GM18951 (cell line): ENCODE results near the gene DNAJB2.
"Not testable (repeated sequence)": the region's sequence is repeated elsewhere in the genome, so short reads cannot be mapped to it uniquely, and the experiment has no call there.

Experiments used
- POLR2A ChIP-seq: IDR thresholded peaks from 4 replicates; pipeline ENCODE4 v1.6.1; 2011; ENCODE audit warnings: mild to moderate bottlenecking; ENCODE audit not compliant: insufficient read length, insufficient read depth; ENCODE audit errors: extremely low read depth
- in situ Hi-C: fragments of 300-500 bp; cut with MboI; formaldehyde crosslinking; loops from one replicate; pipeline ENCODE4 v1.12.0; 2022; ENCODE audit warnings: low sequenced_read_pairs, mixed read lengths, inconsistent platforms; ENCODE audit not compliant: unreplicated experiment

Gene DNAJB2

GRCh38 chr2:219285373-219285735 lies 6.2 kb downstream of the DNAJB2 start:
- in situ Hi-C loops = no loop called here
- no peak for TF ChIP-seq POLR2A

DNA sequence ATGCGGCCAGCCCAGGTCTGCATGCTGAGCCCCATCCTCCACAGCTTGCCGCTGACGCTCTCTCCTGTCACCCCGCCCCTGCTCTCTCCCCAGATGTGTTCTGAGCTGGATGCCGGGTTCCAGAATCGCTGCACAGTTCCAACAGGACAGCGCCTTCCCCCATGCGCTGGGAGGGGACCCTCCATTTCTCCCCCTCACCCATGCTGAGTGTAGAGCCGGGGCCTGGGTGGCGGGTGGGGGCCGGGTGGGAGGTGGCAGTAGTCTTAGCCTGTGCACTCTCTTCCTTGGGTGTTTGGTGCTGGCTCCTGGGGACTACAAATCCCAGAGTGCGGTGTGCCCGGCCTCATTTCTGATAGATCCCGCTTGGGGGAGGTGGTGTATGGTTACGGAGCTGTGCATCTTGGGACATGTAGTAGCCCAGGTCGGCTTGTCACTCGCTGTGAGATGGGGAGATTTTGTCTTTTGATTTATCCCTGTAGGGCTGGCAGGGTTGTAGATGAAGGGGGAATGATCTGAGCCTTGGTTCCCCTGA lies 6.8 kb downstream of the DNAJB2 start:
- TF ChIP-seq POLR2A = no peak
- in situ Hi-C loops = no loop called here

GRCh38 chr2:219286436-219287115 lies 7.4 kb downstream of the DNAJB2 start:
- in situ Hi-C loops = no loop called here
- no peak for TF ChIP-seq POLR2A

DNA sequence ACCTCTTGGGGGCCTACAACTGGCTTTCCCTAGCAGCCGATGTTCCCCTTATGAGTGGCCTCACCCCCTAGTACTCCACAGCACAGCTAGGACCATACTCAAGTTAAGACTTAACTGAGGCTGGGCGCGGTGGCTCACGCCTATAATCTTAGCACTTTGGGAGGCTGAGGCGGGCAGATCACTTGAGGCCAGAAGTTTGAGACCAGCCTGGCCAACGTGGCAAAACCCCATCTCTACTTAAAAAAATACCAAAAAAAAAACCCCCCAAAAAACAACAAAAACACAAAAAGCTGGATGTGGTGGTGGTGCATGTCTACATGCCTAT lies 7.9 kb downstream of the DNAJB2 start:
- in situ Hi-C loops = not testable (repeated sequence)

DNA sequence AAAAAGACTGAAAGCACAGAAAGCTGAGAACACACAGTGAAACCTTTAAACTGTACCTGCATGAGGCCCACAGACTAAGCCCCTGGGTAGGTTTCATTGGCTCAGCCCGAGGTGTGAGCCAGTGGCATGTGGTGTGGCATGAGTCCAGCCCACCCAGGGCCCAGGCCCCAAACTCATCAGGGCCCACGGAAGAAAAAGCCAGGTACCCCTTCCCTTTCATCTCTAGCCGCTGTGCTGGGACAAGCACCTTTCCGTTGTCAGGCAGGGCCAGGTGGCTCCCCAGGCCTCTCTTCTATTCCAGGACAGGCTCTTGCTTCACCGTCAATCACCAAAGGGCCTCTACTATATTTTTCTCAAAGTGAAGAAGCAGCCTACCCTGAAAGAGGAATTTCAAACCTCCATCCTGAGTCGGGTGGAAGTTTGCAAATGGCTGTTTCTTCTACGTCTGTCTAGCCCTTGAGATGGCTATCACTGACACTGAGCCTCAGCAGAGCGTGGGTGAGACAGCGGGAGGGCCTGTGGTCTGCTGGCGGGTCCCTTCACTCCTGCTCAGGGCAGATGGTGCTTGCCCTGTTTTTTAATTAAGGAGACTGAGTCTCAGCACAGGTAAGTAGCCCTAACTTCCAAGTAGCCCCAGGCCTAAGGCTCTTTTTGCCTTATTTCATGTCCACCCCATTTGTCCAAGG lies 8.6 kb downstream of the DNAJB2 start:
- in situ Hi-C loops = no loop called here
- no peak for TF ChIP-seq POLR2A

DNA sequence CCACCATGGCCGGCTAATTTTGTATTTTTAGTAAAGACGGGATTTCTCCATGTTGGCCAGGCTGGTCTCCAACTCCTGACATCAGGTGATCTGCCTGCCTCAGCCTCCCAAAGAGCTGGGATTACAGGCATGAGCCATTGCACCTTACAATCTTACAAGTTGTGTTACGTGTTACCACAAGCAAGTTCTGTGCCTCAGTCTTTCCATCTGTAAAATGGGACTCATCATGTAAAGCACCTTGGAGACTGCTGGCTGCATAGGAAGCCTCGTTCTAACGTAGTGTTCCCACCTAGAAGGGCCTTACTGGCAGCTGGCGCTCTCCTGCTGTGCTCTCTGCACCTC lies 10.0 kb downstream of the DNAJB2 start:
- in situ Hi-C loops = no loop called here

GRCh38 chr2:219289537-219290361 lies 10.6 kb downstream of the DNAJB2 start:
- in situ Hi-C loops = no loop called here
- no peak for TF ChIP-seq POLR2A

More for the DNA sequence above, 10.0 kb downstream of the DNAJB2 start:
- no peak for TF ChIP-seq POLR2A

- in situ Hi-C loops = no loop called here
- no peak for TF ChIP-seq POLR2A
These were observed 11.4 kb downstream of the DNAJB2 start for GRCh38 chr2:219290381-219291171.

- in situ Hi-C loops = no loop called here
- no peak for TF ChIP-seq POLR2A
These were observed 12.2 kb downstream of the DNAJB2 start for GRCh38 chr2:219291394-219291793.

- in situ Hi-C loops = no loop called here
- no peak for TF ChIP-seq POLR2A
These were observed 12.8 kb downstream of the DNAJB2 start for GRCh38 chr2:219291910-219292490.

GRCh38 chr2:219292616-219293015 lies 13.4 kb downstream of the DNAJB2 start:
- in situ Hi-C loops = no loop called here
- no peak for TF ChIP-seq POLR2A

DNA sequence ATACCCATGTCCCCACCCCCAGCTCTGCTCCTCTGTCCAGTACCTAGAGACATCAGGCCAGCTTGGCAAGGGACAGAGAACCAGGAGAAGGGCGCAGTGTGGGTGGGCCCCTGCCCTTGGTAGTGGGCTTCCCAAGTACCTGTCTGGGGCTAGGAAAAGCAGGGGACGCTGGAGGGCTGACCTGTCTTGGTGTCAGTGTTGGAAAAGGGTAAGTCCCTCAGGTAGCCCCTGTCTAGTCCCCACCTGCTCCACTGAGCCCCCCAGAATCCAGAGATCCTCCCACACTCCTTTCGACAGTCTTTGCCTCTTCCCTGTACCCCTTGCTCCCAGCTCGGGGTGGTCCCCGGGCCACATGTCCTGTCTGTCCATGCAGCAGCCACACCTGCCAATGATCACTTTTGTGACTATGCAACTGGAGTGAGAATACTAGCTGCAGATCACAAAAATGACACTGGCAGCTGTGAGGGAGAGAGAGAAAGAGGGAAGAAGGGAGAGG lies 14.6 kb downstream of the DNAJB2 start:
- TF ChIP-seq POLR2A = no peak
- in situ Hi-C loops = no loop called here
